Aorta (tissue), 5 donors: ENCODE data around the gene EHD2. TPM values are rescaled to one million over a fixed set of nuclear protein-coding genes. Genes with fewer than 3 reads are reported as not detected.
"Not testable (repeated sequence)": the region's sequence is repeated elsewhere in the genome, so short reads cannot be mapped to it uniquely, and the experiment has no call there.

ENCODE experiments used
- ATAC-seq: fragments of 200-7000 bp; cut with Tn5 transposase; one replicate; pipeline ENCODE4 v1.9.1; 2022; ENCODE audit warnings: moderate library complexity; ENCODE audit not compliant: low FRiP score
- DNase-seq, 2 donors: peaks; one replicate each; pipeline ENCODE4 v3.0.0-alpha.2; 2020
- H3K27ac ChIP-seq, 2 donors: one replicate each; pipeline ENCODE4 v1.5.1; 2013; ENCODE audit warnings: low read length in 2 of 2, mild to moderate bottlenecking in 2 of 2, moderate library complexity in 2 of 2, control low read depth in 1 of 2, inconsistent platforms in 1 of 2, low read depth in 1 of 2
- H3K27me3 ChIP-seq, 2 donors: one replicate each; pipeline ENCODE4 v1.6.1; 2013; ENCODE audit warnings: control low read depth in 1 of 2, low read length in 1 of 2, mild to moderate bottlenecking in 1 of 2, moderate library complexity in 1 of 2; ENCODE audit not compliant: insufficient read depth in 2 of 2, control insufficient read depth in 1 of 2
- H3K36me3 ChIP-seq, 2 donors: one replicate each; pipeline ENCODE4 v1.6.1; 2013; ENCODE audit warnings: control low read depth in 1 of 2, low read length in 1 of 2, mild to moderate bottlenecking in 1 of 2; ENCODE audit not compliant: insufficient read depth in 2 of 2, control insufficient read depth in 1 of 2
- H3K4me1 ChIP-seq, 2 donors: one replicate each; pipeline ENCODE4 v1.6.1; 2013; ENCODE audit warnings: low read length in 2 of 2, control low read depth in 1 of 2, mild to moderate bottlenecking in 1 of 2, moderate library complexity in 1 of 2; ENCODE audit not compliant: insufficient read depth in 2 of 2, control insufficient read depth in 1 of 2
- H3K4me3 ChIP-seq, 2 donors: one replicate each; pipeline ENCODE4 v1.5.1; 2013; ENCODE audit warnings: low read length in 2 of 2, control low read depth in 1 of 2, mild to moderate bottlenecking in 1 of 2
- H3K9me3 ChIP-seq: one replicate; pipeline ENCODE4 v1.6.1; 2013; ENCODE audit warnings: mild to moderate bottlenecking, low read length; ENCODE audit not compliant: control insufficient read depth
- WGBS, 2 donors: extraction: QIAGEN DNeasy Blood & Tissue Kit; methylation state at CpG; one replicate each; pipeline ENCODE4 v1.1.7; 2013; 5-methylcytosine and 5-hydroxymethylcytosine counted together
- intact Hi-C, 2 donors: fragments of 100-400 bp; cut with DNase I; formaldehyde crosslinking; loops; one replicate each; pipeline versions ENCODE4 v1.14.2 to v1.15.0; 2022
- polyA plus RNA-seq, 2 donors: library from polyadenylated mRNA; stranded (reverse); fragments of 200-250 nt; gene quantifications; one replicate each; pipeline ENCODE4 v1.2.3, GENCODE V29; 2013
- total RNA-seq, 2 donors: library from RNA; stranded (reverse); fragmentation: NEBNext Ultra II Directional; extraction: Animal tissue kit (Norgen Biotek cat#: 25700); gene quantifications; one replicate each; pipeline ENCODE4 v1.2.1, GENCODE V29; 2021
- donor health status: healthy with polysubstance abuse.
- donor health status: Bipolar disorder and iron deficiency.
- donor health status: DM: no; HTN: no; CAD: no.
- donor health status: DM: no; HTN: no; CAD: no.
- donor health status: DM: yes; HTN: yes; CAD: no.

Gene EHD2
- total and polyA plus RNA-seq, 4 donors, result 38.4 to 189 (median 145) TPM

DNA sequence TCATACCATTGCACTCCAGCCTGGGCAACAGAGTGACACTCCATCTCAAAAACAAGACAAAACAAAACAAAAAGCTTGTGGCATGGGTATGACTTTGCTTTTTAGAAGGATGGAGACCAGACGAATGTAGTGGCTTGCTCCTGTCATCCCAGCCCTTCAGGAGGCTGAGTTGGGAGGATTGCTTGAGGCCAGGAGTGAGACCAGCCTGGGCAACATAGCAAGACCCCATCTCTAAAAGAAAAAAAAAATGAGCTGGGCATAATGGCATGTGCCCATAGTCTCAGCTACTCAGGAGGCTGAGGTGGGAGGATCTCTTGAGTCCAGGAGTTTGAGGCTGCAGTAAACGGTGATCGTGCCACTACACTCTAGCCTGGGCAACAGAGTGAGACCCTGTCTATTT lies 48.9 kb downstream of the EHD2 start:
- ATAC-seq (no peak), DNase-seq (no peak)
- no peak overlapping the region for H3K27ac ChIP-seq
- H3K4me1 ChIP-seq, result no peaks in the 10 kb centered on the region
- 40 to 44% methylated on average over 3 of the region's 3 CpGs for WGBS, 2 donors
- peaks cover 0 to 3% of the 10 kb centered on the region in 2 donors for H3K36me3 ChIP-seq
- no peaks in the 10 kb centered on the region for H3K9me3 ChIP-seq
- H3K27me3 ChIP-seq, result no peaks in the 10 kb centered on the region
- intact Hi-C loops, result no loop called here
- H3K4me3 ChIP-seq, result no peak overlapping the region

DNA sequence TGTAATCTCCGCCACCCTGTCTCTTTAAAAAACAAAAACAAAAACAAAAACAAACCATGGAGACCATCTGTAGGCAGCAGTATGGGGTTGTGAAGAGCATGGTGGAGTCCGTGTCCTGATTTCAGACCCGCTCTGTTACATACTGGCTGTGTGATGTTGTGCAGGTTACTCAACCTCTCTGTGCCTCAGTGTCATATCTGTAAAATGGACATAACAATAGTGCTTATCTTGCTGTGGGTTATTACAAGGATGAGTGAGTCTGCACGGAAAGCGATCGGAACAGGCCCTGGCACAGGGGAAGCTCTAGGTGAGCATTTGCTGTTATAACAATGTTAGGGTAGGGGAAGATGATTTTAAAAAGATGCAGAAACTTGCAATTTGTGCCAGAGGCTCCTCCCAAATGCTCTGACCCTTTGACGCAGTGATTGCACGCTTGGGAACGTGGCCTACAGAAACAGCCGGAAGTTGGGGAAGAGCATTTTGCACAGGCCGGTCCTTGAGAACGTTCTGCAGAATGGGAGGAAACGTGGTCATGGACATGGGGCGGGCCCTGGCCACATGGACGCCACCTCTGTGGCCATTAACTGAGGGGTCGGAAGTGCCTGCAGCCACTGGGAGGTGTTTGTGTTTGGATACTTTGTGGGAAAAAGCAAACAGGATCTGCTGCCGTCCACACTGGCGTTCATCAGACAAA lies 49.5 kb downstream of the EHD2 start:
- Histone ChIP-seq H3K36me3 (no peaks in the 10 kb centered on the region), H3K27ac (no peak overlapping the region), H3K9me3 (no peaks in the 10 kb centered on the region), H3K27me3 (no peaks in the 10 kb centered on the region), H3K4me3 (no peak overlapping the region), H3K4me1 (no peaks in the 10 kb centered on the region)
- intact Hi-C loops, result no loop called here
- DNase-seq, result peak in 1 of 2 donors; percentile 72
- peak; percentile 47 for ATAC-seq
- 66 to 71% methylated on average over 18 of the region's 18 CpGs for WGBS, 2 donors

DNA sequence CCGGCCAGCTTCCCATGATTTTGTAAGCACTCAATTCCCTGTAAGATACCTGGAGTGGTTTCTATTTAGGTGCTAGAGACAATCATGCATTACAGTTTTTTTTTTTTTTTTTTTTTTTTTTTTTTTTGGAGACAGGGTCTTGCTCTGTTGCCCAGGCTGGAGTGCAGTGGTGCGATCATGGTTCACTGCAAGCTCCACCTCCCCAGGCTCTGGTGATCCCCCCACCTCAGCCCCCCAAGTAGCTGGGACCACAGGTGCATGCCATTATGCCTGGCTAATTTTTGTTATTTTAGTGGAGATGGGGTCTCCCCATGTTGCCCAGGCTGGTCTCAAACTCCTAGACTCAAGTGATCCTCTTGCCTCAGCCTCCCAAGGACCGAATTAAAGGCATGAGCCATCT lies 51.5 kb downstream of the EHD2 start:
- not testable (repeated sequence) for DNase-seq, H3K9me3 ChIP-seq, H3K27ac ChIP-seq, ATAC-seq, H3K36me3 ChIP-seq, H3K27me3 ChIP-seq, H3K4me3 ChIP-seq, H3K4me1 ChIP-seq
- intact Hi-C loops, result loop anchor here (5.0 kb wide), 2 partner anchors 98 to 103 kb away; no protein-coding TSS in a partner anchor
- 83 to 96% methylated on average over 3 of the region's 3 CpGs for WGBS, 2 donors

DNA sequence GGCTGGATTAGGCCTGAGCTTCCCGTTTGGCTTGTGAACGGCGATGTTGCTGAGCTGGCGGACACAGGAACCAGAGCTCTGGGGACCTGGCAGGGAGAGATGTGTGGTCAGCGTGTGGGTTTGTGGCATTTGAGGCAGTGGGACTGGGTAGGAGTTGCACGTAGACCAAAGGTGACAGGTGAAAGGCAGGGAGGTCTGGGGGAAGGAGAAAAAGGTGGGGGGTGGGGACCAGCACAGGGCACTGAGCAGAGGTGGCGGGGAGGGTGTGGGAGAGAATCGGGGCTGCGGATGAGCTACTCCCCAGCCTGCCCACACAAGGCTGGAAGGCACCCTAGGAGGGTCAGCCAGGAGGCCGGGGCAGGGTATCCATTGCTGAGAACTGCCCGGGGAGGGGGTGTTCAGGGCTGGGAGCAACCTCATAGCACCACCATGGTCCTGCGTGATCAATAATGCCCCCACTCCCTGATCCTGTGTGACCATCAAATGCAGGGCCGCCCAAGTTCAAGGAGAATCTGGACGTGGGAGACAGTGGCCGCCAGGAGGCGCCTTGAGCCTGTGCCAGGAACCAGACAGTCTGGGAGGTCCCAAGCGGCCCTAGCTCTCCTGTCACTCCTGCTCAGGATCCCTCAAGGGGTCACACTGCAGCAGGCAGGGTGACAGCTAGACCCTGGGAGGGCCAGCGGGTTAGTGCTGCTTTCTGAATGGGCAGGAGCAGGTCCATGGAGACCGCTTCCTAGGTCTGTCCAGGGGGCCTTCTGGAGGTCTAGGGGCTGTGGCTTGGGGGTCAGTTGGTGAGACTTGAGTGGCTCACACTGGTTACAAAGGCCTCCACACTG lies 52.5 kb downstream of the EHD2 start:
- ATAC-seq, result peak; percentile 61
- intact Hi-C loops, result loop anchor here (1.0 to 5.0 kb wide), 4 partner anchors 23 to 102 kb away; no protein-coding TSS in a partner anchor
- Histone ChIP-seq H3K9me3 (no peaks in the 10 kb centered on the region), H3K4me3 (no peak overlapping the region), H3K4me1 (no peaks in the 10 kb centered on the region), H3K36me3 (no peaks in the 10 kb centered on the region), H3K27ac (no peak overlapping the region), H3K27me3 (no peaks in the 10 kb centered on the region)
- 27 to 28% methylated on average over 19 of the region's 19 CpGs for WGBS, 2 donors
- DNase-seq, result peak; percentile 76 to 91

DNA sequence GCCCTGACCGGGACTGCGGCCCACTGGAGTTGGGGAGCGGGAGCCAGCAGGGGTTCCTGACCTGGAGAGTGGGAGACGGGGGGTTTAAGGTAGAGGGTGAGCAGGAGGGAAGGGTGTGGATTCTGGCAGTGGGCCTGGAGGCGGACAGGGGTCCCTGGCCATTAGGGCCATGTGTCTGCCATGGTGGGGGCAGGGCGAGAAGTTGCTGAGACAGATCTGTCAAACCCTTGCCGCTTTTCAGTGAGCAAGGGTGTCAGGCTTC lies 53.1 kb downstream of the EHD2 start:
- Histone ChIP-seq H3K27me3 (no peaks in the 10 kb centered on the region), H3K27ac (no peak overlapping the region), H3K9me3 (no peaks in the 10 kb centered on the region), H3K4me1 (no peaks in the 10 kb centered on the region), H3K4me3 (no peak overlapping the region), H3K36me3 (no peaks in the 10 kb centered on the region)
- 80 to 85% methylated on average over 7 of the region's 7 CpGs for WGBS, 2 donors
- DNase-seq (no peak), ATAC-seq (no peak)
- intact Hi-C loops, result loop anchor here (1.0 to 5.0 kb wide), 4 partner anchors 22 to 101 kb away; no protein-coding TSS in a partner anchor

DNA sequence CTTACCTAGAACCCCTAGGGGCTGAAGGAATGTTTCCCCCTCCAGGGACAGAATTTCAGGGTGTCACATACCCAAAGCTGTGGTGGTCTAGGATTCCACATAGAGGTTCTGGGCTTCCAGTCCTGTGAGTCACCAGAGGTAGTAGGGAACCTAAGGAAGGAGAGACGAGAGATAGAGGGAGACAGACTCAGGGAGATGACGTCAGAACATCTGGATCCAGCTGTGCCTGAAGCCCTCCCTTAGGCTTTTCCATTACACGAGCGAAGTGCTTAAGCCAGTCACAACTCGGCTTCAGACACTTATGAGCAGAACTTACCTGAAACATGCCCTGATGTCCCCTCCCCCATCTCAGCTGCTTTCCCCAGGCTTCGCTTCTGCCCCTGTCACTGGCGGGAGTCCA lies 53.4 kb downstream of the EHD2 start:
- Histone ChIP-seq H3K9me3 (no peaks in the 10 kb centered on the region), H3K36me3 (no peaks in the 10 kb centered on the region), H3K4me1 (no peaks in the 10 kb centered on the region), H3K27ac (no peak overlapping the region), H3K4me3 (no peak overlapping the region), H3K27me3 (no peaks in the 10 kb centered on the region)
- ATAC-seq (no peak), DNase-seq (no peak)
- intact Hi-C loops, result loop anchor here (1.0 to 5.0 kb wide), 4 partner anchors 22 to 101 kb away; no protein-coding TSS in a partner anchor
- WGBS, 2 donors, result 90 to 91% methylated on average over 7 of the region's 7 CpGs

DNA sequence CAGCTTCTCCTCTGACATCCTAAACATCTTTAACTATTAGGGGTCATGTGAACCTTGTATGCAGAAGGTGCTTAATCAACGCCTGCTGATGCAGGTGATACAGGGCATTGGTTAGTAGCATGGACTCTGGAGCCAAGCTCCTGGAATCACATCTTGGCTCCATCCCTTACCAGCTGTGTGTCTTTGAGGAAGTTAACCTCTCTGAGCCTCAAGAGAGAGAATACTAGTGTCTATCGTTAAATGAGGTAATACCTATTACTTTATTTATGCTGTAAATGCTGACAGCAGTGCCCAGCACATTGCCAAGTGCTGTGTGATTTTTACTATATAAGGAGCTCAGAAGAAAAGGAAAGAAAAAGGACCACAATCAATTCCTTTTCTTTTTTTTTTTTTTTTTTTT lies 54.1 kb downstream of the EHD2 start:
- intact Hi-C loops, result loop anchor here (2.0 to 5.0 kb wide), 3 partner anchors 21 to 100 kb away; no protein-coding TSS in a partner anchor
- ATAC-seq (no peak), DNase-seq (no peak)
- WGBS, 2 donors, result 30 to 34% methylated on average over 2 of the region's 2 CpGs
- Histone ChIP-seq H3K4me1 (no peaks in the 10 kb centered on the region), H3K27ac (no peak overlapping the region), H3K9me3 (no peaks in the 10 kb centered on the region), H3K36me3 (no peaks in the 10 kb centered on the region), H3K4me3 (no peak overlapping the region), H3K27me3 (no peaks in the 10 kb centered on the region)

DNA sequence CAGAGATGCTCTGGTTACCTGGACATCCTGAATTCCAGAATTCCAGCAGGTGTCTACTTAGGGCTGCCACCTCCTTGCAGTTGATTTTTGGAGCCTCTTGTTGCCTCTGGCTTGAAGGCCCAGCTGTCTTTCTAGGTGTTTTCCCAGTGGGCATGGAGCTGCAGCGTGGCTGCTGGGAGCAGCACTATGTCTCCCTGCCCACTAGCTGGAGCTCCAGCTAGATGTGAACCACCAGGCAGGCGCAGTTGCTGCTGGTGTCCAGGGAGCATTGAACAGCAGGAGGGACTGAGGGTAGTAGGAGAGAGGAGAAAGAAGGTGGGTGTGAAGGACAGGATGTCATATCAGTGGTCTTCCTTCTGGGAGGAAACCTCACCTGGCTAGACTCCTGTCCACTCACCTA lies 55.4 kb downstream of the EHD2 start:
- no peak overlapping the region for H3K27ac ChIP-seq
- no peak for DNase-seq
- no peak overlapping the region for H3K4me3 ChIP-seq
- H3K27me3 ChIP-seq, result no peaks in the 10 kb centered on the region
- H3K4me1 ChIP-seq, result no peaks in the 10 kb centered on the region
- no peak for ATAC-seq
- 89 to 94% methylated on average over 2 of the region's 2 CpGs for WGBS, 2 donors
- no peaks in the 10 kb centered on the region for H3K9me3 ChIP-seq
- H3K36me3 ChIP-seq, result no peaks in the 10 kb centered on the region
- intact Hi-C loops, result loop anchor here (5.0 kb wide), 2 partner anchors 94 to 99 kb away; no protein-coding TSS in a partner anchor
